Subcutaneous abdominal adipose tissue (tissue), 5 donors: ENCODE measurements around the gene KRTAP10-9.
"Not testable (repeated sequence)": the region's sequence is repeated elsewhere in the genome, so short reads cannot be mapped to it uniquely, and the experiment has no call there.

ENCODE experiments used
- H3K27ac ChIP-seq: one replicate; pipeline ENCODE4 v1.7.0; 2013; ENCODE audit warnings: low read depth, mild to moderate bottlenecking, inconsistent platforms, low read length, moderate library complexity
- H3K27me3 ChIP-seq, 5 donors: one replicate each; pipeline ENCODE4 v1.7.0; 2013; ENCODE audit warnings: low read length in 5 of 5, inconsistent platforms in 1 of 5; ENCODE audit not compliant: control insufficient read depth in 5 of 5, insufficient read depth in 4 of 5
- H3K36me3 ChIP-seq, 5 donors: one replicate each; pipeline ENCODE4 v1.7.0; 2013; ENCODE audit warnings: low read length in 5 of 5; ENCODE audit not compliant: control insufficient read depth in 5 of 5, insufficient read depth in 5 of 5
- H3K4me1 ChIP-seq, 5 donors: one replicate each; pipeline ENCODE4 v1.7.0; 2013; ENCODE audit warnings: low read length in 5 of 5, mild to moderate bottlenecking in 3 of 5, moderate library complexity in 1 of 5; ENCODE audit not compliant: control insufficient read depth in 5 of 5, insufficient read depth in 5 of 5
- H3K4me3 ChIP-seq, 5 donors: one replicate each; pipeline ENCODE4 v1.7.0; 2013; ENCODE audit warnings: low read length in 5 of 5, low read depth in 1 of 5
- H3K9ac ChIP-seq, 5 donors: one replicate each; pipeline ENCODE4 v1.7.0; 2013; ENCODE audit warnings: low read length in 5 of 5, mild to moderate bottlenecking in 4 of 5, moderate library complexity in 3 of 5
- H3K9me3 ChIP-seq, 5 donors: one replicate each; pipeline ENCODE4 v1.7.0; 2013; ENCODE audit warnings: low read length in 5 of 5; ENCODE audit not compliant: control insufficient read depth in 5 of 5
- donor health status: healthy.
- donor health status: healthy.
- donor health status: healthy.
- donor health status: healthy.
- donor health status: healthy.

Gene KRTAP10-9

GRCh38 chr21:44626673-44627143, at the start of gene KRTAP10-9:
Gene KRTAP10-9 (plus strand): TSS chr21:44627093. CDS start chr21:44627172, 79 bp downstream.
- Histone ChIP-seq H3K4me1 (peaks cover 0 to 4% (median 0%) of the 10 kb centered on the region in 5 donors), H3K27ac (no peak within 1 kb of the TSS), H3K27me3 (peaks cover 12 to 29% (median 19%) of the 10 kb centered on the region in 5 donors), H3K4me3 (no peak within 1 kb of the TSS), H3K36me3 (no peaks in the 10 kb centered on the region), H3K9me3 (peaks cover 11 to 39% (median 24%) of the 10 kb centered on the region in 5 donors), H3K9ac (no peak within 1 kb of the TSS)

GRCh38 chr21:44578371-44579055, 48.4 kb upstream of the KRTAP10-9 start:
- Histone ChIP-seq H3K4me1 (peaks cover 0 to 4% (median 0%) of the 10 kb centered on the region in 5 donors), H3K27me3 (peaks cover 0 to 6% (median 4%) of the 10 kb centered on the region in 5 donors), H3K9ac (no peak overlapping the region), H3K27ac (no peak overlapping the region), H3K9me3 (peaks cover 7 to 33% (median 29%) of the 10 kb centered on the region in 5 donors), H3K36me3 (no peaks in the 10 kb centered on the region), H3K4me3 (no peak overlapping the region)

- Histone ChIP-seq H3K4me1 (peaks cover 0 to 4% (median 0%) of the 10 kb centered on the region in 5 donors), H3K36me3 (no peaks in the 10 kb centered on the region), H3K9me3 (peaks cover 7 to 33% (median 29%) of the 10 kb centered on the region in 5 donors), H3K27me3 (peaks cover 0 to 12% (median 6%) of the 10 kb centered on the region in 5 donors), H3K9ac (no peak overlapping the region), H3K4me3 (no peak overlapping the region), H3K27ac (no peak overlapping the region)
These were observed 47.6 kb upstream of the KRTAP10-9 start for GRCh38 chr21:44579056-44579832.

- peaks cover 7 to 33% (median 29%) of the 10 kb centered on the region in 5 donors for H3K9me3 ChIP-seq
- H3K27ac ChIP-seq = no peak overlapping the region
- no peak overlapping the region for H3K9ac ChIP-seq
- H3K36me3 ChIP-seq = no peaks in the 10 kb centered on the region
- H3K27me3 ChIP-seq = peaks cover 0 to 9% (median 6%) of the 10 kb centered on the region in 5 donors
- no peaks in the 10 kb centered on the region for H3K4me1 ChIP-seq
- H3K4me3 ChIP-seq = no peak overlapping the region
These were observed 47.1 kb upstream of the KRTAP10-9 start for GRCh38 chr21:44579833-44580144.

- H3K27ac ChIP-seq, H3K36me3 ChIP-seq, H3K4me1 ChIP-seq, H3K9ac ChIP-seq, H3K4me3 ChIP-seq, H3K27me3 ChIP-seq: not testable (repeated sequence)
- peaks cover 7 to 33% (median 29%) of the 10 kb centered on the region in 5 donors for H3K9me3 ChIP-seq
These were observed 46.6 kb upstream of the KRTAP10-9 start, which contains the start of gene KRTAP10-5 for GRCh38 chr21:44580231-44580821. Gene KRTAP10-5 (minus strand): TSS chr21:44580604. CDS start chr21:44580578, 26 bp downstream.

- Histone ChIP-seq H3K36me3 (no peaks in the 10 kb centered on the region), H3K9me3 (peaks cover 7 to 34% (median 27%) of the 10 kb centered on the region in 5 donors), H3K4me3 (no peak overlapping the region), H3K27me3 (peaks cover 6 to 15% (median 11%) of the 10 kb centered on the region in 5 donors), H3K4me1 (no peaks in the 10 kb centered on the region), H3K27ac (no peak overlapping the region), H3K9ac (no peak overlapping the region)
These were observed 45.7 kb upstream of the KRTAP10-9 start for GRCh38 chr21:44581158-44581557.

GRCh38 chr21:44582055-44582454, 44.8 kb upstream of the KRTAP10-9 start:
- H3K36me3 ChIP-seq = no peaks in the 10 kb centered on the region
- H3K9ac ChIP-seq = no peak overlapping the region
- H3K27me3 ChIP-seq = peaks cover 6 to 15% (median 11%) of the 10 kb centered on the region in 5 donors

GRCh38 chr21:44583089-44583799, 43.6 kb upstream of the KRTAP10-9 start:
- Histone ChIP-seq H3K9me3 (peaks cover 0 to 24% (median 14%) of the 10 kb centered on the region in 5 donors), H3K36me3 (no peaks in the 10 kb centered on the region), H3K9ac (no peak overlapping the region), H3K4me1 (no peaks in the 10 kb centered on the region), H3K27ac (no peak overlapping the region), H3K27me3 (peaks cover 6 to 15% (median 11%) of the 10 kb centered on the region in 5 donors), H3K4me3 (no peak overlapping the region)

More at GRCh38 chr21:44582055-44582454, 44.8 kb upstream of the KRTAP10-9 start:
- H3K4me1 ChIP-seq = no peaks in the 10 kb centered on the region
- H3K9me3 ChIP-seq = peaks cover 3 to 29% (median 19%) of the 10 kb centered on the region in 5 donors
- H3K27ac ChIP-seq = no peak overlapping the region
- H3K4me3 ChIP-seq = no peak overlapping the region

GRCh38 chr21:44583800-44584147, 43.1 kb upstream of the KRTAP10-9 start:
- Histone ChIP-seq H3K9ac (no peak overlapping the region), H3K4me1 (no peaks in the 10 kb centered on the region), H3K4me3 (no peak overlapping the region), H3K27ac (no peak overlapping the region), H3K9me3 (peaks cover 0 to 19% (median 14%) of the 10 kb centered on the region in 5 donors), H3K36me3 (no peaks in the 10 kb centered on the region), H3K27me3 (peaks cover 6 to 15% (median 11%) of the 10 kb centered on the region in 5 donors)
